Keratinocyte (primary cell): ENCODE results near the gene SLC25A34. TPM values are rescaled to one million over a fixed set of nuclear protein-coding genes. Genes with fewer than 3 reads are reported as not detected.

Source experiments
- DNase-seq: peaks from one replicate; pipeline ENCODE4 v3.0.0-alpha.2; 2011; ENCODE audit warnings: low read depth, missing footprints, low spot score
- FAIRE-seq: peaks from 2 replicates; lab custom pipeline; 2011; peaks lifted over from hg19 to GRCh38; lab: Jason Lieb, UNC
- H2AFZ ChIP-seq: 2 replicates; pipeline ENCODE4 v1.6.0; 2012; ENCODE audit warnings: low read length, control low read depth, inconsistent platforms; ENCODE audit not compliant: control insufficient read depth
- H3K27ac ChIP-seq: 2 replicates; pipeline ENCODE4 v1.5.1; 2011; ENCODE audit warnings: low read length; ENCODE audit not compliant: control insufficient read depth, insufficient read depth
- H3K27me3 ChIP-seq: 3 replicates; pipeline ENCODE4 v1.6.0; 2011; ENCODE audit warnings: low read length; ENCODE audit not compliant: control insufficient read depth, insufficient read depth; ENCODE audit errors: extremely low read depth
- H3K36me3 ChIP-seq, 2 experiments: 2 replicates in 1 of 2; 3 replicates in 1 of 2; pipeline ENCODE4 v1.5.1; 2011; ENCODE audit warnings: low read length in 2 of 2, mild to moderate bottlenecking in 1 of 2; ENCODE audit not compliant: control insufficient read depth in 2 of 2, insufficient read depth in 2 of 2; ENCODE audit errors: extremely low read depth in 1 of 2
- H3K4me1 ChIP-seq: 3 replicates; pipeline ENCODE4 v1.5.1; 2011; ENCODE audit warnings: low read length; ENCODE audit not compliant: control insufficient read depth, insufficient read depth; ENCODE audit errors: extremely low read depth
- H3K4me2 ChIP-seq: 3 replicates; pipeline ENCODE4 v1.6.0; 2011; ENCODE audit warnings: low read depth, low read length; ENCODE audit not compliant: control insufficient read depth, insufficient read depth; ENCODE audit errors: extremely low read depth
- H3K4me3 ChIP-seq, 3 experiments: fragments of 200-600 bp in 1 of 3; sonication (generic) in 1 of 3; 2 replicates in 2 of 3; 3 replicates in 1 of 3; pipeline ENCODE4 v1.5.1; 2011 to 2016; ENCODE audit warnings: low read length in 3 of 3, mild to moderate bottlenecking in 3 of 3, control low read depth in 2 of 3, inconsistent platforms in 1 of 3, low read depth in 1 of 3, mixed read lengths in 1 of 3, mixed run types in 1 of 3, moderate library complexity in 1 of 3; ENCODE audit not compliant: control insufficient read depth in 2 of 3, insufficient read depth in 2 of 3; ENCODE audit errors: extremely low read depth in 1 of 3
- H3K79me2 ChIP-seq: 2 replicates; pipeline ENCODE4 v1.6.0; 2012; ENCODE audit warnings: low read length; ENCODE audit not compliant: control insufficient read depth, insufficient read depth
- H3K9ac ChIP-seq: 3 replicates; pipeline ENCODE4 v1.6.0; 2011; ENCODE audit warnings: low read length; ENCODE audit not compliant: control insufficient read depth, insufficient read depth; ENCODE audit errors: extremely low read depth
- H3K9me1 ChIP-seq: 3 replicates; pipeline ENCODE4 v1.6.0; 2011; ENCODE audit warnings: low read length; ENCODE audit not compliant: control insufficient read depth, insufficient read depth; ENCODE audit errors: extremely low read depth
- H3K9me3 ChIP-seq: 2 replicates; pipeline ENCODE4 v1.5.1; 2012; ENCODE audit warnings: low read depth, low read length; ENCODE audit not compliant: control insufficient read depth
- H4K20me1 ChIP-seq: 3 replicates; pipeline ENCODE4 v1.6.0; 2011; ENCODE audit warnings: low read length; ENCODE audit not compliant: control insufficient read depth, insufficient read depth; ENCODE audit errors: extremely low read depth
- EZH2 ChIP-seq: IDR thresholded peaks from one replicate; pipeline ENCODE4 v1.6.1; 2012; ENCODE audit warnings: inconsistent platforms, mild to moderate bottlenecking, low read length, moderate library complexity
- dilution Hi-C: fragments of 300-500 bp; cut with MboI; formaldehyde crosslinking; loops from one replicate; pipeline ENCODE4 v1.7.0; 2020; ENCODE audit warnings: low sequenced_read_pairs; ENCODE audit not compliant: extremely low pct_ligation_motif_present
- polyA plus RNA-seq, 5 experiments: library from polyadenylated mRNA; depleted of rRNA in 3 of 5; stranded (reverse) in 3 of 5; stranded (forward) in 1 of 5; unstranded in 1 of 5; fragments of >200 nt; gene quantifications; 1 replicate in 1 of 5; 2 replicates in 3 of 5; 3 replicates in 1 of 5; pipeline versions ENCODE4 v1.2.1 to v1.2.3, GENCODE V29; 2011 to 2012; ENCODE audit warnings: missing spikeins in 2 of 5, low read depth in 1 of 5, low replicate concordance in 1 of 5
- TF ChIP-seq, protein P1 (sequence below), 3 experiments: IDR thresholded peaks in 1 of 3; conservative IDR thresholded peaks in 1 of 3; optimal IDR thresholded peaks in 1 of 3; 2 replicates in 2 of 3; 3 replicates in 1 of 3; pipeline versions ENCODE3 to v1.5.1; 2011; ENCODE audit warnings: low read length in 3 of 3, mild to moderate bottlenecking in 3 of 3, moderate library complexity in 2 of 3, control low read depth in 1 of 3, inconsistent platforms in 1 of 3; ENCODE audit not compliant: insufficient read depth in 2 of 3; ENCODE audit errors: extremely low read depth in 1 of 3

The SLC25A34 gene
- polyA plus RNA-seq, 1 donor (not counting 4 experiments of a cell fraction or from before 2014, with no cell fraction given): 0.46 TPM

DNA sequence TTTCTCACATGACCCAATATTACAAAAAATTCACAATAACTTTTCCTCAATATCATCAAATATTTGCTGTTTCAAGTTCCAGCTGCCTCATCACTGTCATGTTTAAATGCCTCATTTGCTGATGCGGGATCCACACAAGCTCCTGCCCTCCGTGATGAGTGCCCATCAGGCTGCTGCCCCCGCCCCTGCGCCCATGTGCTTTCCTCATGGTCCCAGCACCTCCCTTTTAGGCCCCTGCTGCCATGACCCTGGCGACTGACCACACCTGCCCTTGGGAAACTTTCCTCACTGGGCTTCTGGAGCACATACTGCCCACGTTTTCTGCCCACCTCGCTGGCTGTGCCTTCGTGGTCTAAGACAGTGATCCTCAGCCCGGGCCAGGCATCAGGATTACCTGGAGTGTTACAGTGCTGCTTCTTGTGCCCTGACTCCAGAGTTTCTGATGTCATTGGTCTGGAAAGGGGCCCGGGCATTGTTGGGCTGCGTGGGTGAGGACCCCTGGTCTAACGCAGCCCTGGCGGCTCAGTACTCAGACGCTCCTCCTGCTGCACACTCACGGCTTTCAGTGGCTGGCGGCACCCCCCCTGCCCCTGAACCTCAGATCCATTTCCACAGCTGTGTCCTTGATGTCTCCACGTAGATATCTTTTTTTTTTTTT is 31.4 kb upstream of the SLC25A34 start:
- Histone ChIP-seq H3K79me2 (peaks cover 67% of the 10 kb centered on the region), H3K27ac (no peak overlapping the region), H2AFZ (no peak overlapping the region), H4K20me1 (peaks cover 3% of the 10 kb centered on the region), H3K4me1 (peaks cover 13% of the 10 kb centered on the region), H3K9me1 (peaks cover 2% of the 10 kb centered on the region), H3K9ac (no peak overlapping the region), H3K4me3 (no peak overlapping the region), H3K27me3 (no peaks in the 10 kb centered on the region), H3K36me3 (peaks cover 12 to 13% of the 10 kb centered on the region in 2 experiments), H3K9me3 (no peaks in the 10 kb centered on the region), H3K4me2 (no peak overlapping the region)
- TF ChIP-seq EZH2: no peak
- TF ChIP-seq, protein P1, sequence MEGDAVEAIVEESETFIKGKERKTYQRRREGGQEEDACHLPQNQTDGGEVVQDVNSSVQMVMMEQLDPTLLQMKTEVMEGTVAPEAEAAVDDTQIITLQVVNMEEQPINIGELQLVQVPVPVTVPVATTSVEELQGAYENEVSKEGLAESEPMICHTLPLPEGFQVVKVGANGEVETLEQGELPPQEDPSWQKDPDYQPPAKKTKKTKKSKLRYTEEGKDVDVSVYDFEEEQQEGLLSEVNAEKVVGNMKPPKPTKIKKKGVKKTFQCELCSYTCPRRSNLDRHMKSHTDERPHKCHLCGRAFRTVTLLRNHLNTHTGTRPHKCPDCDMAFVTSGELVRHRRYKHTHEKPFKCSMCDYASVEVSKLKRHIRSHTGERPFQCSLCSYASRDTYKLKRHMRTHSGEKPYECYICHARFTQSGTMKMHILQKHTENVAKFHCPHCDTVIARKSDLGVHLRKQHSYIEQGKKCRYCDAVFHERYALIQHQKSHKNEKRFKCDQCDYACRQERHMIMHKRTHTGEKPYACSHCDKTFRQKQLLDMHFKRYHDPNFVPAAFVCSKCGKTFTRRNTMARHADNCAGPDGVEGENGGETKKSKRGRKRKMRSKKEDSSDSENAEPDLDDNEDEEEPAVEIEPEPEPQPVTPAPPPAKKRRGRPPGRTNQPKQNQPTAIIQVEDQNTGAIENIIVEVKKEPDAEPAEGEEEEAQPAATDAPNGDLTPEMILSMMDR (optimal IDR thresholded peaks at IDR 0.05 in 1 of 3, IDR thresholded peaks at IDR 0.05 in 1 of 3, conservative IDR thresholded peaks at IDR 0.05 in 1 of 3; ENCODE audit: extremely low read depth in 1 of 3, insufficient read depth in 2 of 3, low read length in 3 of 3): no peak
- dilution Hi-C loops: no loop called here
- DNase-seq: no peak
- no peak for FAIRE-seq

DNA sequence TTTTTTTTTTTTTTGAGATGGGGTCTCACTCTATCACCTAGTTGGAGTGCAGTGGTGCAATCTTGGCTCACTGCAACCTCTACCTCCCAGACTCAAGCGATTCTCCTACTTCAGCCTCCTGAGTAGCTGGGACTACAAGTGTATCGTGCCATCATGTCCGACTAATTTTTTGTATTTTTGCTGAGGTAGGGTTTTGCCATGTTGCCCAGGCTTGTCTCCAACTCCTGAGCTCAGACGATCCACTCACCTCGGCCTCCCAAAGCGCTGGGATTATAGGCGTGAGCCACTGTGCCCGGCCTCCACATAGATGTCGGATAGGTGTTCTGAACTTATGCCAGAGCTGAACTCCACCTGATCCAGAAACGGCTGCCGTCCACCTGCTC is 30.9 kb upstream of the SLC25A34 start:
- DNase-seq (no peak), FAIRE-seq (no peak)
- Histone ChIP-seq H3K9ac (no peak overlapping the region), H3K4me1 (peaks cover 13% of the 10 kb centered on the region), H3K27me3 (no peaks in the 10 kb centered on the region), H3K36me3 (peaks cover 12 to 13% of the 10 kb centered on the region in 2 experiments), H3K4me2 (no peak overlapping the region), H3K9me1 (peaks cover 2% of the 10 kb centered on the region), H3K79me2 (peaks cover 64% of the 10 kb centered on the region), H4K20me1 (peaks cover 3% of the 10 kb centered on the region), H3K4me3 (no peak overlapping the region), H2AFZ (no peak overlapping the region), H3K9me3 (no peaks in the 10 kb centered on the region), H3K27ac (no peak overlapping the region)
- dilution Hi-C loops: no loop called here
- TF ChIP-seq, protein P1 (optimal IDR thresholded peaks at IDR 0.05 in 1 of 3, IDR thresholded peaks at IDR 0.05 in 1 of 3, conservative IDR thresholded peaks at IDR 0.05 in 1 of 3; ENCODE audit: extremely low read depth in 1 of 3, insufficient read depth in 2 of 3, low read length in 3 of 3): no peak
